AG04450 (cell line): ENCODE data around the gene EZR. TPM values are rescaled to one million over a fixed set of nuclear protein-coding genes. Genes with fewer than 3 reads are reported as not detected.

Experiments used
- CTCF ChIA-PET: fragments of 300-600, 350-600 bp; formaldehyde crosslinking; extraction: SDS; loops from one replicate; lab custom pipeline; 2022; ENCODE audit warnings: antibody characterized with exemption, inconsistent platforms; lab: Charles Lee
- POLR2A ChIA-PET: fragments of 350-600 bp; formaldehyde crosslinking; extraction: SDS; loops from one replicate; lab custom pipeline; 2021; ENCODE audit warnings: antibody characterized with exemption, inconsistent platforms; lab: Yijun Ruan, JAX
- DNase-seq: peaks from one replicate; pipeline ENCODE4 v3.0.0-alpha.2; 2011; ENCODE audit warnings: low read depth, low spot score
- H3K27ac ChIP-seq: one replicate; pipeline ENCODE4 v1.5.1; 2012; ENCODE audit warnings: low read depth, low read length, control low read depth
- H3K27me3 ChIP-seq: one replicate; pipeline ENCODE4 v1.6.0; 2012; ENCODE audit warnings: low read length; ENCODE audit not compliant: control insufficient read depth, insufficient read depth
- H3K4me3 ChIP-seq: 2 replicates; pipeline ENCODE4 v1.5.1; 2011; ENCODE audit warnings: mild to moderate bottlenecking, low read depth, low read length, control low read depth
- H3K9me3 ChIP-seq: 2 replicates; pipeline ENCODE4 v1.5.1; 2012; ENCODE audit warnings: low read length; ENCODE audit not compliant: control insufficient read depth, insufficient read depth
- polyA plus RNA-seq: library from polyadenylated mRNA; depleted of rRNA; stranded (reverse); fragments of >200 nt; gene quantifications from 2 replicates; pipeline ENCODE4 v1.2.3, GENCODE V29; 2011
- TF ChIP-seq, protein P1 (sequence below): IDR thresholded peaks from 2 replicates; pipeline ENCODE4 v1.5.1; 2011; ENCODE audit warnings: low read depth, low read length, control low read depth, inconsistent platforms

The EZR gene
- polyA plus RNA-seq, 1 experiment = 61.2 TPM

DNA sequence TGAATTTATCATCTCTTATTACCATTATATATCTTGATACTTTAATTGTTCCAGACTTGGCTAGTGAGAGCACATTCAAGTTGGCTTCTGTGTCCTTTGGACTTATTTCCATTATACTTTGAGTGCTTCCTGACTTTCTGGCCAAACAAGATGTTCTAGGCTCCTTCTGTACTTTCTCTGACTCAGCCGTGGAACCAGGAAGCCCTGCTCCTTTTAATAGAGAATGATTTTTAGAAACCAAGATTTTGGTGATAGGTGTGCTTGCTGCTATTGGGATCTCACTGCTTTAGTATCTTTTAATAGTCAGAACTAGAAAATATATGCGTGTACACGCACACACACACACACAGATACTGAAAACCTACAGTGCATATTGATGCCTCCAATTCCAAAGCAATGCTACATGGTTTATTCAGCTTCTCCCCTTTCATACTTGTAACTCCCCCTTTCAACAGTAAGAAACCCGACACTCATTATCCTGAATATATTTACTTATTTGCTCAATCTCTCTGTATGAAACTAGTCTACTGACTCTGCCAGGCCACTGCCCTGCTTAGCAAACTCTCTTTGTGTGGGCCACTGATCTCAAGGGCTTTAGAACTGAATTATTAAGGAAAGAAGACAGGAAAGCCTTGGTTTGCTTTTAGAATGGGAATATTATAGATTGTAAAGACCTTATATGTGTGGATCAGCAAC, 42.7 kb upstream of the EZR start:
- POLR2A ChIA-PET = no interaction called here

GRCh38 chr6:158860279-158860865, 41.2 kb upstream of the EZR start:
- POLR2A ChIA-PET = no interaction called here
- CTCF ChIA-PET = no interaction called here
- H3K27ac ChIP-seq = no peak overlapping the region
- TF ChIP-seq, protein P1, sequence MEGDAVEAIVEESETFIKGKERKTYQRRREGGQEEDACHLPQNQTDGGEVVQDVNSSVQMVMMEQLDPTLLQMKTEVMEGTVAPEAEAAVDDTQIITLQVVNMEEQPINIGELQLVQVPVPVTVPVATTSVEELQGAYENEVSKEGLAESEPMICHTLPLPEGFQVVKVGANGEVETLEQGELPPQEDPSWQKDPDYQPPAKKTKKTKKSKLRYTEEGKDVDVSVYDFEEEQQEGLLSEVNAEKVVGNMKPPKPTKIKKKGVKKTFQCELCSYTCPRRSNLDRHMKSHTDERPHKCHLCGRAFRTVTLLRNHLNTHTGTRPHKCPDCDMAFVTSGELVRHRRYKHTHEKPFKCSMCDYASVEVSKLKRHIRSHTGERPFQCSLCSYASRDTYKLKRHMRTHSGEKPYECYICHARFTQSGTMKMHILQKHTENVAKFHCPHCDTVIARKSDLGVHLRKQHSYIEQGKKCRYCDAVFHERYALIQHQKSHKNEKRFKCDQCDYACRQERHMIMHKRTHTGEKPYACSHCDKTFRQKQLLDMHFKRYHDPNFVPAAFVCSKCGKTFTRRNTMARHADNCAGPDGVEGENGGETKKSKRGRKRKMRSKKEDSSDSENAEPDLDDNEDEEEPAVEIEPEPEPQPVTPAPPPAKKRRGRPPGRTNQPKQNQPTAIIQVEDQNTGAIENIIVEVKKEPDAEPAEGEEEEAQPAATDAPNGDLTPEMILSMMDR = no peak
- H3K27me3 ChIP-seq = no peaks in the 10 kb centered on the region
- no peak for DNase-seq
- no peak overlapping the region for H3K4me3 ChIP-seq
- H3K9me3 ChIP-seq = no peaks in the 10 kb centered on the region

More for the DNA sequence above, 42.7 kb upstream of the EZR start:
- CTCF ChIA-PET = interaction anchor here (0.5 kb wide), 1 partner anchor 55 kb away, joined by 3 read pairs; no protein-coding TSS in a partner anchor
- DNase-seq = no peak
- Histone ChIP-seq H3K9me3 (no peaks in the 10 kb centered on the region), H3K27me3 (no peaks in the 10 kb centered on the region), H3K27ac (no peak overlapping the region), H3K4me3 (no peak overlapping the region)
- TF ChIP-seq, protein P1 = no peak

DNA sequence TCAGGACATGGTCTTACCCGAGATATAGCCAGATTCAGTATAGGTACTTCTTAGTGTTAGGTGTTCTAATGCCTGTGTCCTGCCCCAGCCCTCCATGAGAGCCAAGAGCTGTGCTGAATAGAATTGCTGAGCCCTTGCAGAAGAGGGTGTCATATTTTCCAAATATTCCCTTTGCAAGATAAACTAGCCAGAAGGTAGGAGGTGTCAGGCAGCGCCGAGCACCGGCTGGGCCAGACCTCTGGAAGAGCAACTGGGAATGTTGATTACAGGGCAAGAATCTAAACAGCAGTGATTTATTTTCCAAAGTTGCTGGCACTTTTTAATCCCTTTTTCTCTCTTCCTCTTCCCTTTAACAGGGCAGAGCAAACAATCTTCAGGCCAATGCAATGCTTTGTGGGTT, 37.1 kb upstream of the EZR start:
- POLR2A ChIA-PET = no interaction called here
- CTCF ChIA-PET = no interaction called here

GRCh38 chr6:158854214-158855101, 35.3 kb upstream of the EZR start:
- no peaks in the 10 kb centered on the region for H3K9me3 ChIP-seq
- TF ChIP-seq, protein P1 = no peak
- H3K27ac ChIP-seq = no peak overlapping the region
- H3K4me3 ChIP-seq = no peak overlapping the region
- no peak for DNase-seq
- CTCF ChIA-PET = interaction anchor here (0.6 to 1.6 kb wide), 3 partner anchors 15 to 163 kb away, joined by 3 to 4 read pairs (median 3); no protein-coding TSS in a partner anchor
- no peaks in the 10 kb centered on the region for H3K27me3 ChIP-seq
- POLR2A ChIA-PET = interaction anchor here (0.7 kb wide), 1 partner anchor 15 kb away, joined by 3 read pairs; no protein-coding TSS in a partner anchor

More for the DNA sequence above, 37.1 kb upstream of the EZR start:
- Histone ChIP-seq H3K4me3 (no peak overlapping the region), H3K27me3 (no peaks in the 10 kb centered on the region), H3K9me3 (no peaks in the 10 kb centered on the region), H3K27ac (no peak overlapping the region)
- no peak for DNase-seq
- TF ChIP-seq, protein P1 = no peak
